IPS DF 19.7 (cell line): Measurements from ENCODE around the gene RAPGEF2.

ENCODE experiments used
- DNase-seq: peaks from one replicate; pipeline ENCODE4 v3.0.0-alpha.2; 2013; ENCODE audit warnings: low read depth, low spot score

Gene RAPGEF2

GRCh38 chr4:159195361-159195769 is 92.5 kb downstream of the RAPGEF2 start:
- no peak for DNase-seq

GRCh38 chr4:159197260-159197884 is 94.5 kb downstream of the RAPGEF2 start:
- DNase-seq: no peak

DNA sequence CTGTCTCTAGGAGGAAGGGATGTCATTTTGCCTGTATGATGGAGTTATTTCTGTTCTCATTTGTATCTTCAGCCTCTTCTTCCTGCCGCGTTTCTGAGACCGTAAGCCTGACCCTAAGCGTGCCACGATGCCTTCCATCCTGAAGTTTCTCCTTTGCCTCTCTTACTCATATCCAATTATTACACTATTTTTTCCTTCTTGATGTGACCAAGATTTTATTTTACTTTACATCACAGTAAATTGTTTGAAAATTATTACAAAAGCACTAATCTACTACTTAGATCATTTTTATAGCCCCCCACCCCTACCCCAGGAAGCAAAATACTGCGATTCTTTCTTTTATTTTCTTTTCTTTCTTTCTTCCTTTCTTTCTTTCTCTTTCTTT is 95.0 kb downstream of the RAPGEF2 start:
- no peak for DNase-seq

DNA sequence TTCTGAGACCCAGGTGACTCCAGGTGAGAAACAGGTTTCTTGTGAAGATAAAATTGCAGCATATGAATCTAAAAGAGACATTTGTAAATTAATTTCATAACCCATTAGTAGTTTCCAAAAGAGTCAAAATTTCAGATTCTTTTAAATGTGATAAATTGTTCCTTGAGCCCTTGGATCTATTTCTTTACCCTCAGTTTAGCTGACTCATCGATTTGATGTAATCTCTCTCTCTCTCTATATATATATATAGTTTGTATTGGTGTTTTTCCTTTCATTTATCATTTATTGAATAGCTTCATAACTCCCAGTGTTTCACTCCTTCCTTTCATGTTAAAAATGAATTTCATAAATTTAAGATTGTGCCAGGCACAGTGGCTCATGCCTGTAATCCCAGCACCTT is 96.9 kb downstream of the RAPGEF2 start:
- DNase-seq: no peak

- DNase-seq: no peak
These were observed 98.3 kb downstream of the RAPGEF2 start for GRCh38 chr4:159201168-159201567.

DNA sequence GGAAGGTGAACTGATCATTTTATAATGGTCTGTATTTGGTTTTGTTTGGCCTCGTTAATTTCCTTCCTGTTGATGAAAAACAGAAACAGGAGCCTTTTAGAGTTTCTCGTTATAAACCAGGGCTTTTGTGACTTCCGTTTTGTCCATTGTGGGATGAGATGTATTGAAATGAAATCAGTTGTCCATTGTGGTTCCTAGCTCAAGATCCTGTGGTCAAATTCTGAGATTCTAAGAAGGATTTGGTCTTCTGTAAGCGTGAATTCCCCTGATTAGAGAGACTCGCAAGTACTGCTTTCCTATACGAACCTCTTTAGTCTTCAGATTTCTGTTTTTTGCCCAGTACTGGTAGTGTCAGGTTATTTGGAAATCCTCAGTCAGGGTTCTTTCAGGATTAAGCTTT is 101.7 kb downstream of the RAPGEF2 start:
- no peak for DNase-seq

DNA sequence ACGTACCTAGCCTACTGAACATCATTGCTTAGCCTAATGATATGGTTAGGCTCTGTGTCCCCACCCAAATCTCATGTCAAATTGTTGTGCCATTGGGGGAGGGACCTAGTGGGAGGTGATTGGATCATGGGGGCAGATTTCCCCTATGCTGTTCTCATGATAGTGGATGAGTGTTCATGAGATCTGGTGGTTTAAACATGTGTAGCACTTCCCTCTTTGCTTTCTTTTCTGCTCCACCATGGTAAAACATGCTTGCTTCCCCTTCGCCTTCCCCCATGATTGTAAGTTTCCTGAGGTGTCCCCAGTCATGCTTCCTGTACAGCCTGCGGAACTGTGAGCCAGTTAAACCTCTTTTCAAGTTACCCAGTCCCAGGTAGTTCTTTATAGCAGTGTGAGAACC is 102.6 kb downstream of the RAPGEF2 start:
- no peak for DNase-seq

GRCh38 chr4:159206427-159206871 is 103.6 kb downstream of the RAPGEF2 start:
- DNase-seq: no peak

DNA sequence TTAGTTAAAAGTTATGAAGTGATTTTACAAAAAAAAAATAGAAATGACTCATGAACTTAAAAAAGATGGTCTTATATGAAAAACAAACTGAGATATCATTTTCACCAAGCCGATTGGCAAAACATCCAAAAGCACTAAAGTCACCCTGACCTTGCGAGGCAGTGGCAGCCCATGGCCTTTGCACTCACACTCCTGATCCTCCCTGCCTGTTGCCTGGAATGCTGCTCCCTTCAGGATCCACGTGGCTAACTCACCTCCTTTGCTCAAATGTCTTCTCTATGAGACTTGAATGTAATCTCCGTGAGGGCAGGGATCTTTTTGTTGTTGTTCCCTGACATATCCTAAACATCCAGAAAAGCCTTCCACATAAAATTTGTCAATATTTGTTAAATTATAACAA is 106.4 kb downstream of the RAPGEF2 start:
- no peak for DNase-seq

DNA sequence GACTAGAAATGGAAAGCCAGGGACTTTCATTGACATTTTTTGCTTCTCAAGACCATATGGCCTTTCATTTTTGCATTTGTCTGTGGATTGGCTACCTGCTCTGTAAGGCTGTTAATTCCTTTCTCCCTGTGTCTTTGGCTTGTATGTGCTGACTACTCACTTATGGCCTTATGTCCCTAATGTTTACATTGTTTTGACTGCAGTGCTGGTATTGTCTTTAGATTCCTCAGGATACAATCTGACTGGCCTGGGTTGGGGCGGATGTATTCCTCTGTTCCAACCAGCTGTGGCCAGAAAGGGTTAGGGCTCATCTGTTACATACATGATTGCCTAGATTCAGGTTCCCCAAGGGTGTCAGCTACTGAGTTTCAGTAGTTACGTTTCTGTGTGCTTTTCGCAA is 108.1 kb downstream of the RAPGEF2 start:
- no peak for DNase-seq

DNA sequence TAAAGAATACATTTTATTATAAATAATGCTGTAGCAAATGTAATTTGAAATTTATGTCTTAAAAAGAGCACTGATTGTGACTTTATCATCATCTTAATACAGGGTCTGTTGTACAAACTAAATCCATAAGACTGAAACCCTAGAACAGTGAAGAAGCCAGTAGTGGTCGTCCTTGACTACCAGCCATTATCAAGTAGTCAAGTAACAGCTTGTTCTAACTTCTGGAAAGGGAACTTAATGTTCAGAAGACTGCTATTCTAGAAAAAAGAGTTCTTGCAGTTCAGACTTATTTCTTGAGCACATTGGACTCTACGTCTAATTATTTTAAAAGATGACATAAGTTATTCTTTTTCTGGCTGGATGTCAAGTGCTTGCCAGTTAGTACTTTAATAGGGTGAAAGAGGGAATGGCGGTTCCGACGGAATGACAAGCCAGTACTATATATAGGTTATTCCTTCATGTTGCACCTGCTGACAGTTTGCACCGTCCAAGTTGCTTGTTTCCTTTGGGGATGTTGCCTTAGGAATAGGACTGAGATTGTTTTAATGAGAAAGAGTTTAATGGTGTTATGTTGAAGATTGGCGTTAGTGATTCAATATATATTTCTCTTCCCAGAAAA is 109.9 kb downstream of the RAPGEF2 start:
- no peak for DNase-seq

DNA sequence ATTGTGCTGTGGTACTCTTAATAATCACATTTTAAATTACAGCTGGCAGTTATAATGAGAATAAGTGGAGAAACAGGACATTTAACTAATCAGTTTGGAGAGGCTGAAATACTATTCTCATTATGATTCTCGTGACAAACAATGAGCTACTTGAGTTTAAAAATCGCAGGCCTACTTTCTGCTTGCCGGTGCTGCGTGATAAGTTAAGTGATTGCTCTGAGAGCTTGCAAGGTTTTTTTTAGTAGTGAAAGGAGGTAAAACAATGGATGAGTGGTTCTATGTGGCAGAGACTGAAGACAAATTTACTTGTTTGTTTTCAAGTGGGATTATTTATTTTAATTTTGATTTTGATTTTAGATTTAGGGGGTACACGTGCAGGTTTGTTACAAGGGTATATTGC is 114.0 kb downstream of the RAPGEF2 start:
- no peak for DNase-seq

- no peak for DNase-seq
These were observed 117.0 kb downstream of the RAPGEF2 start for GRCh38 chr4:159219862-159220261.

DNA sequence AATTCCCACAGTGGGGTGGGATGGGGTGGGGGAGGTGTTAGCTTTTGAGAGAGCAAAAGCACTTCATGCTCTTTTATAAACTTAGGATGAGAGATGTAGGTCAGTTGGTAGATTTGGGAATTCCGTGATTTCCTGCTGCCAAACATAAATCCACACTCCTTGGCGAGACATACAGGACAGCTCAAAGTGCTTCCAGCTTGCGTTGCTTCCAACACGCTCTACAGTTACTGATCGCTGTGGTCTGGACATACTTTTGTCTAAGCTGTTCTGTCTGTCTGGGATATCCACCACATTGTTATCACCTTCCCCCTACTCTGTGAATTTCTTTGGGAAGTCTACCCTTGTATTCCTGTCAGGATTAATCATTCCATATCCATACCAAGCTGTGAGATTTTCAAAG is 117.5 kb downstream of the RAPGEF2 start:
- no peak for DNase-seq

DNA sequence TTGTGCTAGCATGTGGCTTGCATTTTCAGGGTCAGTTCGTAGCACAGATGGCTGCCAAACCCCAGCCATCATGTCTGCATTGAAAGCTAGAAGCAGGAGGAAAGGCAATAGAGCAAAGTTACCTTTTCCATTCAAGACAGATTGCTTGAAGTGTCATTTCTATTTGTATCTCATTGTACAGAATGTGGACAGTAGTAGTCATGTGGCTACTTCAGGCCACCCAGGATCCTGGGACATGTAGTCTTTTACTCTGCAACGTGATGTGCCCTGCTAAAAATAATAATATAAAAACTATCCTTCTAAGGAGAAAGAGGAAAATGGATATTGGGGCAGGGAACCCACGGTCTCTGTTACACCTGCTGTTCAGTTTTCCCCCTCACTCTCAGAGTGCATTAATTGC is 118.4 kb downstream of the RAPGEF2 start:
- DNase-seq: no peak

DNA sequence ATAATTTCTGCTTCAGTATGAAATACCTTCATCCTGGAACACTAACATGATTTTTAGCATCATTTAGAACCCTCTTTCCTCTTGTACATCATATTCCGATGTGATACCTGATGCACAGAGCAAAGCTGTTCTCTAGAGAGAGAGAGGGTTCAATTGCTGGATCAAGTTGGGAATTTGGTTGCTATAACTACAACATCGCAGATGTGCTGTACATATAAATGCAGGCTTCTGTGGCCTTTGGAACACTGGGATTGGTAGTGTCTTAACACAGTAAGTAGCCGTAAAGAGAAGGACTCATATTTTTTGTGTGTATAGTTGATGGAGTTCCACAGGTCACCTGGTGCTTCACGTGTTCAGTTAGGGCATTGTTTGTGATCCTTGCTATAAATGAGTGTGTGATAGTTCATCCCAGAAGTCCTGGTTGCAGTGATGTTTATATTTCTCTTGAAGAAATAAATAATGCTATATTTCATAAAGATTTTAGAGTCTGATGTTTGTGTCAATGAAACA is 119.2 kb downstream of the RAPGEF2 start:
- no peak for DNase-seq

DNA sequence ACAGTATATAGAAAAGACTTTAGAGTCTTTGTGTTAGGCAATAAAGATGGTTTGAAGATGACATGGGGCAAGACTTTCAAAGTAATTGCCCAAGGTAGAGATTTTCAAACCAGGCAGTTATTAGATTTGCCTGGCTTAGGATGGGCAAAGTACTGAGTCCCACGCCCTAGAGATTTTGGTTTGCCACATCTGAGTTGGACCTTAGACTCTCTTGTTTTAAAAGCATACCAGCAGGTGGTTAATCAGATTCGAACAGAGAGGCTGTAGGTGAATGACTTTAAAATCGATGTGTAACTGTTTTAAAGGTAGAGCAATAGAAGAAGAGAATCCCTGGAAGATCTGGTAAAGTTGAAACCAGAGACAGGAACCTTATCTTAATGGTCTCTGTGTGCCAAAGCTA is 121.5 kb downstream of the RAPGEF2 start:
- DNase-seq: no peak

DNA sequence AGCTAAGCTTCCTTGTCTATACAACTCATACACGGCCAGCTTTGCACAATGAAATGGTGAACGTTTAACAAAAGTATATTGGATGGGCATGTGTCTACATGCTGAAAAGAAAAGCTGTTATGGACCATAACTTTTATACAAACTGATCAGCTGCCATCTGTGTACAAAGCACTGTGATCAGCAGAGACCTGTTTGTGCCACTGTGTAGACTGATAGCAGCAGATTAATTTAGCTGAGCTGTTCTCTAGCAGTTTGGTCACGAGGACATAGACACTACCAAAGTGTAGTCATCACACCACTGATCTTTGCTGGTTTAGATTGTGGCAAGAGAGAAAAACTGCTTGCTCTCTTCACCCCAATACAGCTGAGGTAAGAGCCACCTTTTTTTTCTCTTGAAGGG is 124.5 kb downstream of the RAPGEF2 start:
- no peak for DNase-seq

GRCh38 chr4:159227984-159228383 is 125.1 kb downstream of the RAPGEF2 start:
- DNase-seq: no peak

DNA sequence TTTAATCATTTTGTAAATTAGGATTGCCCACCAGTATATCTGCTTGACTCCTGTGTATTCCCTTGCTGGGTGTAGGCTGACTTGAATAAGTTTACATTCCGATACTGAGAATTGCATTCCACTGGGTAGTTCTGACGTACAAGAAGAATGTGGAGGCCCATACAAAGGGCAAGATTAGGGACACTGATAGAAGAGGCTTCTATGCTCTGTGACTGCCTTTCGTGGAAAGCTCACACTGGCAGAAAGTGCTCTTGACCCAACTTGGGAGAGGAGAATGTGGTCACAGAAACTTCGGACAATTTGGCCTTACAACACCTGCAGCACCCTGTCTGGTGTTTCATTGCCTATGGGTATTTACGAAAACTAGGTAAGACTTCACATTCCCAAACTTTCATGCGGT is 126.3 kb downstream of the RAPGEF2 start:
- no peak for DNase-seq

- no peak for DNase-seq
These were observed 129.7 kb downstream of the RAPGEF2 start for GRCh38 chr4:159232465-159233106.

DNA sequence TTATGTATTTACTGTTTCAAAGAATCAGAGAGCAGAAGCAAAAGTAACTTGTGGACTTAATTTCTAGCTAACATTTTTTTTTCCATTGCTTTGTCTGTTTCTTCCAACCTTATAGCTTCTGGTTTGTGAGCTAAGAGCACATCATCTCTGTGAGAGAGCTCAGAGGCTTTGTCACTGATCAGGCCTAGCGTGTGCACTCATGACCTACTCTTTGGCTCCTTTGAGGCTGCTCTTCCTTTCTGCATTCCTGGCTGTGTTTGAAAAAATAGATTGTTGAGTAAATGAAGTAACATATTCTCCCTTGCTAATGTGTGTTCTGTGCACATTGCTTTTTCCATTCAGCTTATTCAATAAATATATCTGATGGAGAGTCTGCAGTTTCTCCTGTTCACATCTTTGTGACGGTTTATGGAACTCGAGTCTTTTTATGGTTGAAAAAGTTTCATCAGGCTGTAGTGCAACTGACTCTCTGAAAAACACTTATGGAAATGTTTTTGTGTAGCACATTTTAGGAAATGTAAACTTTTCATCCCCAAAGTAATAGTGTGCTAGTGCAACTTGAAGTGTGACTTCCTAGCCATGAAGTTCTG is 133.0 kb downstream of the RAPGEF2 start:
- no peak for DNase-seq

DNA sequence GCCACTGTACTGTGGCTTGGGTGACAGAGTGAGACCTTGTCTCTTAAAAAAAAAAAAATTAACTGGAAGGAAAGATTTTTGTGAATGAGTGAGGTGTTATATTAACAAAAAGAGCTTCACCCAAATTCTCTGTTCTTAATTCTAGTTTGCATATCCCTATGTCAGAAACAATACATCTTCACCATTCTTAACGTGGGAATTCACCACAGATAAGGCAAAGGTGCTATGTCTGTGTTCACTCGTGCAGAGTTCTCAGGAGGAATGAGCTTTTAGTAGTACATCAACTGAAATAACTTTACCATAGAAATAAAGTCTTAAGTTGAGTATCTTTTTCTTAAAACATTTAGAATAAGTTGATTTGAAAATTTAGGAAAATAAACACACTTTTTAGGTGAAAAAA is 135.1 kb downstream of the RAPGEF2 start:
- DNase-seq: no peak
